CD4-positive, alpha-beta T cell treated with Interleukin-1 beta for 1 hour (primary cell): Measurements from ENCODE around the gene CASK.
"Not testable (repeated sequence)": the region's sequence is repeated elsewhere in the genome, so short reads cannot be mapped to it uniquely, and the experiment has no call there.

Experiments
- DNase-seq, 2 donors: peaks; one replicate each; pipeline ENCODE4 v3.0.0-alpha.2; 2020 to 2022

CASK gene

GRCh38 chrX:41543668-41544067 is 379.7 kb downstream of the CASK start:
- no peak for DNase-seq

- DNase-seq: no peak
Measured at GRCh38 chrX:41543025-41543424, 380.3 kb downstream of the CASK start.

- DNase-seq: no peak
Measured at GRCh38 chrX:41542536-41542935, 380.8 kb downstream of the CASK start.

- no peak for DNase-seq
Measured at GRCh38 chrX:41542135-41542534, 381.2 kb downstream of the CASK start.

- DNase-seq: no peak
Measured at GRCh38 chrX:41541386-41541785, 382.0 kb downstream of the CASK start.

- DNase-seq: no peak
Measured at GRCh38 chrX:41538707-41539106, 384.6 kb downstream of the CASK start.

- no peak for DNase-seq
Measured at GRCh38 chrX:41530085-41530484, 393.3 kb downstream of the CASK start.

GRCh38 chrX:41529221-41529620 is 394.1 kb downstream of the CASK start:
- DNase-seq: no peak

- no peak for DNase-seq
Measured at GRCh38 chrX:41528784-41529183, 394.6 kb downstream of the CASK start.

- DNase-seq: no peak
Measured at GRCh38 chrX:41526925-41527324, 396.4 kb downstream of the CASK start.

- no peak for DNase-seq
Measured at GRCh38 chrX:41526271-41526670, 397.1 kb downstream of the CASK start.

GRCh38 chrX:41522671-41523070 is 400.7 kb downstream of the CASK start:
- DNase-seq: no peak

GRCh38 chrX:41522081-41522480 is 401.3 kb downstream of the CASK start:
- DNase-seq: no peak

GRCh38 chrX:41519468-41519867 is 403.9 kb downstream of the CASK start:
- no peak for DNase-seq

GRCh38 chrX:41518841-41519220 is 404.5 kb downstream of the CASK start:
- DNase-seq: no peak

GRCh38 chrX:41518127-41518840 is 405.1 kb downstream of the CASK start:
- DNase-seq: no peak

- DNase-seq: no peak
Measured at GRCh38 chrX:41516999-41517765, 406.2 kb downstream of the CASK start.

GRCh38 chrX:41516456-41516855 is 406.9 kb downstream of the CASK start:
- no peak for DNase-seq

- DNase-seq: no peak
Measured at GRCh38 chrX:41515376-41515775, 408.0 kb downstream of the CASK start.

- no peak for DNase-seq
Measured at GRCh38 chrX:41514179-41514578, 409.2 kb downstream of the CASK start.

- DNase-seq: not testable (repeated sequence)
Measured at GRCh38 chrX:41512853-41513252, 410.5 kb downstream of the CASK start.

GRCh38 chrX:41512394-41512793 is 411.0 kb downstream of the CASK start:
- no peak for DNase-seq

- DNase-seq: no peak
Measured at GRCh38 chrX:41507919-41508318, 415.4 kb downstream of the CASK start.

GRCh38 chrX:41502004-41502403 is 421.4 kb downstream of the CASK start:
- DNase-seq: no peak

- no peak for DNase-seq
Measured at GRCh38 chrX:41499984-41500383, 423.4 kb downstream of the CASK start.
